Sigmoid colon (tissue), 3 donors: ENCODE results near the gene CWC27.

Source experiments
- POLR2A ChIP-seq, 2 donors: fragments of 450-650 bp; IDR thresholded peaks; one replicate each; pipeline ENCODE4 v1.6.1; 2016; ENCODE audit warnings: antibody characterized with exemption in 2 of 2, mild to moderate bottlenecking in 2 of 2, moderate library complexity in 2 of 2
- TF ChIP-seq, protein P1 (sequence below), 4 experiments: fragments of 450-650 bp in 3 of 4; fragments of 200-600 bp in 1 of 4; IDR thresholded peaks; one replicate each; pipeline ENCODE4 v1.5.1; 2016 to 2019; ENCODE audit warnings: antibody characterized with exemption in 4 of 4, mild to moderate bottlenecking in 3 of 4, moderate library complexity in 2 of 4

GRCh38 chr5:64749385-64749784, 19.3 kb upstream of the CWC27 start:
- TF ChIP-seq, protein P1, sequence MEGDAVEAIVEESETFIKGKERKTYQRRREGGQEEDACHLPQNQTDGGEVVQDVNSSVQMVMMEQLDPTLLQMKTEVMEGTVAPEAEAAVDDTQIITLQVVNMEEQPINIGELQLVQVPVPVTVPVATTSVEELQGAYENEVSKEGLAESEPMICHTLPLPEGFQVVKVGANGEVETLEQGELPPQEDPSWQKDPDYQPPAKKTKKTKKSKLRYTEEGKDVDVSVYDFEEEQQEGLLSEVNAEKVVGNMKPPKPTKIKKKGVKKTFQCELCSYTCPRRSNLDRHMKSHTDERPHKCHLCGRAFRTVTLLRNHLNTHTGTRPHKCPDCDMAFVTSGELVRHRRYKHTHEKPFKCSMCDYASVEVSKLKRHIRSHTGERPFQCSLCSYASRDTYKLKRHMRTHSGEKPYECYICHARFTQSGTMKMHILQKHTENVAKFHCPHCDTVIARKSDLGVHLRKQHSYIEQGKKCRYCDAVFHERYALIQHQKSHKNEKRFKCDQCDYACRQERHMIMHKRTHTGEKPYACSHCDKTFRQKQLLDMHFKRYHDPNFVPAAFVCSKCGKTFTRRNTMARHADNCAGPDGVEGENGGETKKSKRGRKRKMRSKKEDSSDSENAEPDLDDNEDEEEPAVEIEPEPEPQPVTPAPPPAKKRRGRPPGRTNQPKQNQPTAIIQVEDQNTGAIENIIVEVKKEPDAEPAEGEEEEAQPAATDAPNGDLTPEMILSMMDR (IDR thresholded peaks at IDR 0.05): no peak
- no peak for TF ChIP-seq POLR2A (IDR thresholded peaks at IDR 0.05)
